GM23248 (cell line): ENCODE measurements around the gene LAMB1. TPM values are rescaled to one million over a fixed set of nuclear protein-coding genes. Genes with fewer than 3 reads are reported as not detected.

Source experiments
- DNase-seq: peaks from one replicate; pipeline ENCODE4 v3.0.0-alpha.2; 2015
- H2AFZ ChIP-seq: fragments of 200-600 bp; sonication (generic); 2 replicates; pipeline ENCODE4 v1.6.1; 2016; ENCODE audit warnings: antibody characterized with exemption
- H3F3A ChIP-seq: fragments of 200-600 bp; sonication (generic); 2 replicates; pipeline ENCODE4 v1.6.1; 2016; ENCODE audit warnings: mild to moderate bottlenecking, antibody characterized with exemption, mixed run types; ENCODE audit not compliant: insufficient read depth
- H3K27ac ChIP-seq: fragments of 200-600 bp; sonication (generic); 2 replicates; pipeline ENCODE4 v1.5.1; 2016; ENCODE audit warnings: mild to moderate bottlenecking
- H3K27me3 ChIP-seq: fragments of 200-600 bp; sonication (generic); replicated peaks from 2 replicates; pipeline ENCODE4 v1.6.1; 2016; ENCODE audit warnings: mild to moderate bottlenecking; ENCODE audit not compliant: insufficient read depth
- H3K36me3 ChIP-seq: fragments of 200-600 bp; sonication (generic); 2 replicates; pipeline ENCODE4 v1.6.1; 2016; ENCODE audit warnings: low read depth, mild to moderate bottlenecking
- H3K4me1 ChIP-seq: fragments of 200-600 bp; sonication (generic); 2 replicates; pipeline ENCODE4 v1.6.1; 2016; ENCODE audit warnings: mild to moderate bottlenecking; ENCODE audit not compliant: insufficient read depth
- H3K4me2 ChIP-seq: fragments of 200-600 bp; sonication (generic); one replicate; pipeline ENCODE4 v1.6.1; 2016; ENCODE audit warnings: mild to moderate bottlenecking; ENCODE audit not compliant: unreplicated experiment
- H3K4me3 ChIP-seq: fragments of 200-600 bp; sonication (generic); 2 replicates; pipeline ENCODE4 v1.5.1; 2016; ENCODE audit warnings: mild to moderate bottlenecking
- H3K79me2 ChIP-seq: fragments of 200-600 bp; sonication (generic); 2 replicates; pipeline ENCODE4 v1.6.1; 2016; ENCODE audit warnings: mild to moderate bottlenecking; ENCODE audit not compliant: insufficient read depth
- H3K9ac ChIP-seq: fragments of 200-600 bp; sonication (generic); 2 replicates; pipeline ENCODE4 v1.6.1; 2016; ENCODE audit warnings: mild to moderate bottlenecking
- H3K9me2 ChIP-seq: fragments of 200-600 bp; sonication (generic); 2 replicates; pipeline ENCODE4 v1.6.1; 2016; ENCODE audit warnings: mixed run types, mild to moderate bottlenecking, moderate library complexity; ENCODE audit not compliant: insufficient read depth
- H3K9me3 ChIP-seq: fragments of 200-600 bp; sonication (generic); one replicate; pipeline ENCODE4 v1.6.1; 2017; ENCODE audit warnings: low read depth
- H4K20me1 ChIP-seq: fragments of 200-600 bp; sonication (generic); 2 replicates; pipeline ENCODE4 v1.6.0; 2016; ENCODE audit not compliant: insufficient read depth
- EZH2 ChIP-seq: fragments of 200-600 bp; sonication (generic); IDR thresholded peaks from 2 replicates; pipeline ENCODE4 v1.6.1; 2018; ENCODE audit warnings: antibody characterized with exemption, mild to moderate bottlenecking; ENCODE audit not compliant: insufficient read depth, poor library complexity, severe bottlenecking
- EZH2phosphoT487 ChIP-seq: fragments of 200-600 bp; sonication (generic); IDR thresholded peaks from 2 replicates; pipeline ENCODE4 v1.6.1; 2018; ENCODE audit warnings: antibody characterized with exemption, moderate library complexity, mild to moderate bottlenecking, low read depth; ENCODE audit not compliant: insufficient read depth
- WGBS, 2 experiments: methylation state at CpG; one replicate each; pipeline ENCODE4 v1.1.6; 2015 to 2017; ENCODE audit warnings: low lambda C conversion rate in 2 of 2, low coverage in 1 of 2; ENCODE audit errors: missing lambda C conversion rate in 2 of 2; 5-methylcytosine and 5-hydroxymethylcytosine counted together
- in situ Hi-C: fragments of 300-500 bp; cut with MboI; formaldehyde crosslinking; loops from 2 replicates; pipeline ENCODE4 v1.15.0; 2020
- polyA plus RNA-seq: library from polyadenylated mRNA; unstranded; fragments of >200 nt; fragmentation: Nextera tagmentation; extraction: Ambion mirVana; gene quantifications from 2 replicates; pipeline ENCODE4 v1.2.1, GENCODE V29; 2016
- total RNA-seq: library from RNA; depleted of rRNA; stranded (reverse); fragments of >200 nt; shearing (Covaris generic); gene quantifications from 2 replicates; pipeline ENCODE4 v1.2.3, GENCODE V29; 2014

The LAMB1 gene
- total and polyA plus RNA-seq, 2 experiments from 2014 or later, result 108 to 135 TPM

GRCh38 chr7:108030516-108030915, 27.6 kb upstream of the LAMB1 start:
- peak; percentile 79 for DNase-seq
- H3K9me3 ChIP-seq, result no peaks in the 10 kb centered on the region
- peaks cover 6% of the 10 kb centered on the region; the same call in 1 of the 2 replicates for H3K9me2 ChIP-seq
- H3K4me2 ChIP-seq, result peak overlapping the region; percentile 61
- peak overlapping the region; percentile 46 for H3K4me3 ChIP-seq
- H3K4me1 ChIP-seq, result peaks cover 19% of the 10 kb centered on the region
- no peaks in the 10 kb centered on the region for H3K79me2 ChIP-seq
- peak overlapping the region; percentile 71 for H3K27ac ChIP-seq
- TF ChIP-seq EZH2 (no peak), EZH2phosphoT487 (no peak)
- no peaks in the 10 kb centered on the region for H3K36me3 ChIP-seq
- H3K9ac ChIP-seq, result peak overlapping the region; percentile 30; the same call in 1 of the 2 replicates
- peak overlapping the region; percentile 59 for H2AFZ ChIP-seq
- H3K27me3 ChIP-seq, result no peaks in the 10 kb centered on the region
- H3F3A ChIP-seq, result peaks cover 21% of the 10 kb centered on the region
- WGBS, 2 experiments, result 52 to 65% methylated on average over 3 of the region's 3 CpGs
- in situ Hi-C loops, result no loop called here
- H4K20me1 ChIP-seq, result no peaks in the 10 kb centered on the region

- Histone ChIP-seq H3K9ac (no peak overlapping the region), H4K20me1 (no peaks in the 10 kb centered on the region), H3K36me3 (no peaks in the 10 kb centered on the region), H3K79me2 (no peaks in the 10 kb centered on the region), H2AFZ (no peak overlapping the region; the same call in 1 of the 2 replicates), H3K27me3 (no peaks in the 10 kb centered on the region), H3K4me1 (peaks cover 19% of the 10 kb centered on the region), H3F3A (peaks cover 24% of the 10 kb centered on the region), H3K27ac (no peak overlapping the region), H3K4me2 (no peak overlapping the region), H3K9me3 (no peaks in the 10 kb centered on the region), H3K4me3 (no peak overlapping the region), H3K9me2 (peaks cover 6% of the 10 kb centered on the region; the same call in 1 of the 2 replicates)
- WGBS, 2 experiments, result 84 to 86% methylated on average over 3 of the region's 3 CpGs
- in situ Hi-C loops, result no loop called here
- TF ChIP-seq EZH2 (no peak), EZH2phosphoT487 (no peak)
- DNase-seq, result no peak
These were observed 26.1 kb upstream of the LAMB1 start for GRCh38 chr7:108029034-108029433.

GRCh38 chr7:108028111-108028510, 25.1 kb upstream of the LAMB1 start:
- H3F3A ChIP-seq, result peaks cover 33% of the 10 kb centered on the region
- H3K9ac ChIP-seq, result no peak overlapping the region
- no peak overlapping the region for H3K27ac ChIP-seq
- no peaks in the 10 kb centered on the region for H4K20me1 ChIP-seq
- 98 to 100% methylated on average over 2 of the region's 2 CpGs for WGBS, 2 experiments
- no peak overlapping the region for H3K4me2 ChIP-seq
- no peaks in the 10 kb centered on the region for H3K27me3 ChIP-seq
- TF ChIP-seq EZH2phosphoT487 (no peak), EZH2 (no peak)
- H3K4me3 ChIP-seq, result no peak overlapping the region
- in situ Hi-C loops, result no loop called here
- no peaks in the 10 kb centered on the region for H3K9me3 ChIP-seq
- H3K4me1 ChIP-seq, result peaks cover 21% of the 10 kb centered on the region
- no peaks in the 10 kb centered on the region for H3K36me3 ChIP-seq
- no peak for DNase-seq
- no peak overlapping the region for H2AFZ ChIP-seq
- H3K9me2 ChIP-seq, result peaks cover 6% of the 10 kb centered on the region; the same call in 1 of the 2 replicates
- H3K79me2 ChIP-seq, result no peaks in the 10 kb centered on the region

- H3K4me3 ChIP-seq, result no peak overlapping the region
- no peak for DNase-seq
- no peak overlapping the region for H3K9ac ChIP-seq
- TF ChIP-seq EZH2, result no peak
- TF ChIP-seq EZH2phosphoT487, result no peak
- peaks cover 26% of the 10 kb centered on the region for H3K4me1 ChIP-seq
- no peaks in the 10 kb centered on the region for H3K79me2 ChIP-seq
- H3K27me3 ChIP-seq, result no peaks in the 10 kb centered on the region
- H3K4me2 ChIP-seq, result no peak overlapping the region
- no peak overlapping the region for H2AFZ ChIP-seq
- in situ Hi-C loops, result no loop called here
- H4K20me1 ChIP-seq, result no peaks in the 10 kb centered on the region
- no peak overlapping the region for H3K27ac ChIP-seq
- H3K36me3 ChIP-seq, result no peaks in the 10 kb centered on the region
- H3K9me2 ChIP-seq, result peaks cover 6% of the 10 kb centered on the region; the same call in 1 of the 2 replicates
- 91 to 100% methylated on average over 1 of the region's 1 CpG for WGBS, 2 experiments
- H3K9me3 ChIP-seq, result no peaks in the 10 kb centered on the region
- H3F3A ChIP-seq, result peaks cover 36% of the 10 kb centered on the region
These were observed 24.3 kb upstream of the LAMB1 start for GRCh38 chr7:108027239-108027638.
